Parathyroid adenoma (tissue), 2 donors: Measurements from ENCODE around the gene TRIM13.

Source experiments
- H2AFZ ChIP-seq: fragments of 300-600 bp; sonication (generic); one replicate; pipeline ENCODE4 v1.7.0; 2017; ENCODE audit warnings: antibody characterized with exemption, mild to moderate bottlenecking
- H3K27ac ChIP-seq: fragments of 300-600 bp; sonication (generic); one replicate; pipeline ENCODE4 v1.7.0; 2017
- H3K27me3 ChIP-seq: fragments of 300-600 bp; sonication (generic); one replicate; pipeline ENCODE4 v1.7.0; 2017; ENCODE audit warnings: low read length; ENCODE audit not compliant: control insufficient read depth, insufficient read depth
- H3K36me3 ChIP-seq: fragments of 300-600 bp; sonication (generic); one replicate; pipeline ENCODE4 v1.7.0; 2017; ENCODE audit warnings: low read length; ENCODE audit not compliant: control insufficient read depth, insufficient read depth
- H3K4me1 ChIP-seq: fragments of 300-600 bp; sonication (generic); one replicate; pipeline ENCODE4 v1.7.0; 2017; ENCODE audit warnings: control low read depth
- H3K4me2 ChIP-seq: fragments of 300-600 bp; sonication (generic); one replicate; pipeline ENCODE4 v1.7.0; 2017; ENCODE audit warnings: low read length
- H3K4me3 ChIP-seq: fragments of 300-600 bp; sonication (generic); one replicate; pipeline ENCODE4 v1.7.0; 2017; ENCODE audit warnings: low read depth, low read length
- H3K79me2 ChIP-seq: fragments of 300-600 bp; sonication (generic); one replicate; pipeline ENCODE4 v1.7.0; 2017; ENCODE audit warnings: control low read depth
- H3K9ac ChIP-seq: fragments of 300-600 bp; sonication (generic); one replicate; pipeline ENCODE4 v1.7.0; 2017; ENCODE audit warnings: mild to moderate bottlenecking
- H3K9me3 ChIP-seq: fragments of 300-600 bp; sonication (generic); one replicate; pipeline ENCODE4 v1.7.0; 2017; ENCODE audit warnings: low read length; ENCODE audit not compliant: control insufficient read depth
- TF ChIP-seq, protein P1 (sequence below): fragments of 300-600 bp; sonication (generic); IDR thresholded peaks from one replicate; pipeline ENCODE4 v1.7.0; 2017; ENCODE audit warnings: antibody characterized with exemption, mild to moderate bottlenecking
- donor health status: primary hyperparathyroidism.

TRIM13 gene

DNA sequence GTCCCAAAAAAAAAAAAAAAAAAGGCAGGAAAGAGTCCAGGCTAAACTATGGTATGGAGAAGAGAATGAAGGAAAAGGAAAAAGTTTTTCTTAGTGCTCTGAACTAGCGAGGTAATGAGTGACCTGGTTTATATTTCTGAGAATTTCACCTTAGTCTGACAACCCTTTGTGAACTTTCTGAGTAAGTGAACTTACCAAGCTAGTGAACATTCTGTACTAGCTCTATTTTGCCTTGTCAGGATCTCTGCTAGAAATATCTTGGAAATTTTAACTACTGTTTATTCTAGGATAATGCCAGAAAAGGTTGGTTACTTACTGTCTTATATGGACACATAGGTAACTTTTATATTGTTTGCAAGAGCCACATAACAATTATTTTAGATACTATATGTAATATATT is 4.4 kb downstream of the TRIM13 start:
- H3K27ac ChIP-seq: no peak overlapping the region
- H2AFZ ChIP-seq: no peak overlapping the region
- no peaks in the 10 kb centered on the region for H3K27me3 ChIP-seq
- H3K4me2 ChIP-seq: no peak overlapping the region
- peaks cover 3% of the 10 kb centered on the region for H3K36me3 ChIP-seq
- TF ChIP-seq, protein P1, sequence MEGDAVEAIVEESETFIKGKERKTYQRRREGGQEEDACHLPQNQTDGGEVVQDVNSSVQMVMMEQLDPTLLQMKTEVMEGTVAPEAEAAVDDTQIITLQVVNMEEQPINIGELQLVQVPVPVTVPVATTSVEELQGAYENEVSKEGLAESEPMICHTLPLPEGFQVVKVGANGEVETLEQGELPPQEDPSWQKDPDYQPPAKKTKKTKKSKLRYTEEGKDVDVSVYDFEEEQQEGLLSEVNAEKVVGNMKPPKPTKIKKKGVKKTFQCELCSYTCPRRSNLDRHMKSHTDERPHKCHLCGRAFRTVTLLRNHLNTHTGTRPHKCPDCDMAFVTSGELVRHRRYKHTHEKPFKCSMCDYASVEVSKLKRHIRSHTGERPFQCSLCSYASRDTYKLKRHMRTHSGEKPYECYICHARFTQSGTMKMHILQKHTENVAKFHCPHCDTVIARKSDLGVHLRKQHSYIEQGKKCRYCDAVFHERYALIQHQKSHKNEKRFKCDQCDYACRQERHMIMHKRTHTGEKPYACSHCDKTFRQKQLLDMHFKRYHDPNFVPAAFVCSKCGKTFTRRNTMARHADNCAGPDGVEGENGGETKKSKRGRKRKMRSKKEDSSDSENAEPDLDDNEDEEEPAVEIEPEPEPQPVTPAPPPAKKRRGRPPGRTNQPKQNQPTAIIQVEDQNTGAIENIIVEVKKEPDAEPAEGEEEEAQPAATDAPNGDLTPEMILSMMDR: no peak
- H3K79me2 ChIP-seq: peaks cover 12% of the 10 kb centered on the region
- no peak overlapping the region for H3K9ac ChIP-seq
- H3K4me1 ChIP-seq: peaks cover 8% of the 10 kb centered on the region
- H3K9me3 ChIP-seq: no peaks in the 10 kb centered on the region
- H3K4me3 ChIP-seq: no peak overlapping the region

DNA sequence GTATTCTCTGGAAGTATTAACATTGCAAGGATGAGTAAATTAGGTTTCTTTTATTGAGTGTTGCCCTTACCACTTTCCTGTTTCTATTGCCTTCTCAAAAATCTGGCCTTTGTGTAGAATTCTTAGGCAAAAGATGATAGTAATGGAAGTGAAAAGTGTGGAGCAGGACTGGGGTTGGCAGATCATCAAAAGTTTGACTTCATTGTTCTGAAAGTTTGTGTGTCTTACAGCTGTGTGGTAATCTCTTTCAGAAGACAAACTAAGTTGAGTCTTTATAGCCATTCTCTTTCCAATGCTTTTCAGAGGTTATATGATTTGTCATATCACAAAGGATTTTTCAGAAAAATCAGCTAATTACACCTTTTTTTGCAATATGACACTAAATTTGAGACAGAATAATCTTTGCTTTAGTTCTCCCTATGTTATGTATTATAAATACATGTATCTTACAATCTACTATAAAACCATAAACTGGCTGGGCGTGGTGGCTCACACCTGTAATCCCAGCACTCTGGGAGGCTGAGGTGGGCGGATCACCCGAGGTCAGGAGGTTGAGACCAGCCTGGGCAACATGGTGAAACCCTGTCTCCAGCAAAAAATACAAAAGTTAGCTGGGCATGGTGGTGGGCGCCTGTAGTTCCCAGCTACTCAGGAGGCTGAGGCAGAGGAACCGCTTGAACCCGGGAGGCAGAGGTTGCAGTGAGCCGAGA is 9.7 kb downstream of the TRIM13 start:
- H3K27ac ChIP-seq: no peak overlapping the region
- no peaks in the 10 kb centered on the region for H3K4me1 ChIP-seq
- no peaks in the 10 kb centered on the region for H3K36me3 ChIP-seq
- TF ChIP-seq, protein P1: no peak
- H3K27me3 ChIP-seq: no peaks in the 10 kb centered on the region
- peaks cover 10% of the 10 kb centered on the region for H3K79me2 ChIP-seq
- no peak overlapping the region for H3K4me3 ChIP-seq
- no peaks in the 10 kb centered on the region for H3K9me3 ChIP-seq
- H3K4me2 ChIP-seq: no peak overlapping the region
- H3K9ac ChIP-seq: no peak overlapping the region
- no peak overlapping the region for H2AFZ ChIP-seq

DNA sequence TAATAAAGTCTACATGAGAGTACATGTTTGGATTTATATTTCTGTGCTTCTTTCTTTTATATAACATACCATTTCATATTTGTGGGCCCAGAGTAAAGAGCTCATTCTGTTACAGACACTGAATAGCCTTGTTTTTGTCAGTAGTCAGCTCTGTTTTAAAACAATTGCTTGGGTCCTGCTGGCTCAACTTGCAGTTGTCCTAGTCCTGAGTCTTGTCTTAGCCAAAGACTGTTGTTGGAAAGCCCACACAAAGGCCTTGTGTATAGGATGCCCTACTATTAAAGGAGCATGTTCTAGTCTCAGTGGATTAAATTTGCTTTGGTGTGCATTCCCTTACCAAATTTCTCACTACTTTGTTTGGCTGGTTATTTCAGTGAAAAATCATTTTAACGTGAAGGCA is 14.6 kb downstream of the TRIM13 start:
- Histone ChIP-seq H3K4me3 (no peak overlapping the region), H2AFZ (no peak overlapping the region), H3K27ac (no peak overlapping the region), H3K9me3 (no peaks in the 10 kb centered on the region), H3K79me2 (no peaks in the 10 kb centered on the region), H3K36me3 (no peaks in the 10 kb centered on the region), H3K9ac (no peak overlapping the region), H3K4me2 (no peak overlapping the region), H3K4me1 (no peaks in the 10 kb centered on the region), H3K27me3 (no peaks in the 10 kb centered on the region)
- TF ChIP-seq, protein P1: no peak

DNA sequence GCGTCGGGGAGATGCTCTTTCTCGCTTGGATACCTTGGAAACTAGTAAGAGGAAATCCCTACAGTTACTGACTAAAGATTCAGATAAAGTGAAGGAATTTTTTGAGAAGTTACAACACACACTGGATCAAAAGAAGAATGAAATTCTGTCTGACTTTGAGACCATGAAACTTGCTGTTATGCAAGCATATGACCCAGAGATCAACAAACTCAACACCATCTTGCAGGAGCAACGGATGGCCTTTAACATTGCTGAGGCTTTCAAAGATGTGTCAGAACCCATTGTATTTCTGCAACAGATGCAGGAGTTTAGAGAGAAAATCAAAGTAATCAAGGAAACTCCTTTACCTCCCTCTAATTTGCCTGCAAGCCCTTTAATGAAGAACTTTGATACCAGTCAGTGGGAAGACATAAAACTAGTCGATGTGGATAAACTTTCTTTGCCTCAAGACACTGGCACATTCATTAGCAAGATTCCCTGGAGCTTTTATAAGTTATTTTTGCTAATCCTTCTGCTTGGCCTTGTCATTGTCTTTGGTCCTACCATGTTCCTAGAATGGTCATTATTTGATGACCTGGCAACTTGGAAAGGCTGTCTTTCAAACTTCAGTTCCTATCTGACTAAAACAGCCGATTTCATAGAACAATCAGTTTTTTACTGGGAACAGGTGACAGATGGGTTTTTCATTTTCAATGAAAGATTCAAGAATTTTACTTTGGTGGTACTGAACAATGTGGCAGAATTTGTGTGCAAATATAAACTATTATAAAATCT is 15.7 kb downstream of the TRIM13 start:
- Histone ChIP-seq H3K4me1 (no peaks in the 10 kb centered on the region), H3K36me3 (no peaks in the 10 kb centered on the region), H2AFZ (no peak overlapping the region)

More for the DNA sequence above, 15.7 kb downstream of the TRIM13 start:
- no peak overlapping the region for H3K27ac ChIP-seq
- no peaks in the 10 kb centered on the region for H3K79me2 ChIP-seq
- TF ChIP-seq, protein P1: no peak
- no peaks in the 10 kb centered on the region for H3K9me3 ChIP-seq
- no peak overlapping the region for H3K9ac ChIP-seq
- H3K4me2 ChIP-seq: no peak overlapping the region
- H3K4me3 ChIP-seq: no peak overlapping the region
- no peaks in the 10 kb centered on the region for H3K27me3 ChIP-seq
